SK-N-SH treated with all-trans-retinoic acid at 6 μM for 48 hours (cell line): ENCODE data around the gene TAS2R4.

ENCODE experiments used
- ARNTL ChIP-seq: fragments of 450-650 bp; formaldehyde crosslinking; IDR thresholded peaks from 2 replicates; pipeline ENCODE4 v1.5.0; 2020; ENCODE audit warnings: low read depth, mild to moderate bottlenecking, moderate library complexity, borderline replicate concordance
- CSDC2 ChIP-seq: fragments of 250-450 bp; sonication (Bioruptor Pico); IDR thresholded peaks from 2 replicates; pipeline ENCODE4 v1.5.0; 2020; ENCODE audit warnings: mild to moderate bottlenecking, moderate library complexity
- ISL1 ChIP-seq: fragments of 250-450 bp; sonication (Bioruptor Pico); IDR thresholded peaks from 2 replicates; pipeline ENCODE4 v2.1.2; 2022; ENCODE audit warnings: mild to moderate bottlenecking, moderate library complexity
- OSR1 ChIP-seq: fragments of 250-450 bp; sonication (Bioruptor Pico); IDR thresholded peaks from 2 replicates; pipeline ENCODE4 v1.8.0; 2022; ENCODE audit warnings: moderate library complexity, mild to moderate bottlenecking, inconsistent platforms
- PATZ1 ChIP-seq: fragments of 250-450 bp; sonication (Bioruptor Pico); IDR thresholded peaks from 2 replicates; pipeline ENCODE4 v1.8.0; 2020; ENCODE audit warnings: mild to moderate bottlenecking, moderate library complexity, borderline replicate concordance
- SNAI2 ChIP-seq: fragments of 250-450 bp; sonication (Bioruptor Pico); IDR thresholded peaks from 2 replicates; pipeline ENCODE4 v1.5.0; 2020; ENCODE audit warnings: mild to moderate bottlenecking, moderate library complexity
- TSHZ2 ChIP-seq: fragments of 250-450 bp; sonication (Bioruptor Pico); IDR thresholded peaks from 2 replicates; pipeline ENCODE4 v1.5.0; 2020; ENCODE audit warnings: mild to moderate bottlenecking, moderate library complexity
- ZFP3 ChIP-seq: fragments of 250-450 bp; sonication (Bioruptor Pico); IDR thresholded peaks from 2 replicates; pipeline ENCODE4 v1.5.0; 2020; ENCODE audit warnings: mild to moderate bottlenecking, moderate library complexity
- ZNF70 ChIP-seq: fragments of 450-650 bp; formaldehyde crosslinking; IDR thresholded peaks from 2 replicates; pipeline ENCODE4 v1.5.0; 2020; ENCODE audit warnings: mild to moderate bottlenecking, moderate library complexity

GRCh38 chr7:141737836-141738591 is 38.5 kb upstream of the TAS2R4 start, which contains the start of gene SSBP1:
- TF ChIP-seq CSDC2 (CRISPR knock-in tag) = peak; percentile 75; the same call in 1 of the 2 replicates
- 0 out of 2 replicates have a peak, but pooled peaks have one; percentile 52 for TF ChIP-seq ZFP3 (CRISPR knock-in tag)
- TF ChIP-seq OSR1 = no peak
- TF ChIP-seq ARNTL (CRISPR knock-in tag) = 0 out of 2 replicates have a peak, but pooled peaks have one; percentile 58
- peak; percentile 32; the same call in 1 of the 2 replicates for TF ChIP-seq ISL1
- no peak for TF ChIP-seq PATZ1
- no peak for TF ChIP-seq ZNF70 (CRISPR knock-in tag)
- peak; percentile 62; the same call in 1 of the 2 replicates for TF ChIP-seq TSHZ2
- TF ChIP-seq SNAI2 (CRISPR knock-in tag) = no peak
